Head of caudate nucleus (tissue), 42 donors: ENCODE measurements around the gene RHBDL1.

Source experiments
- DNase-seq, 42 donors: peaks; one replicate each; pipeline versions ENCODE4 v3.0.0 to v3.0.0-alpha.2; 2020 to 2021; ENCODE audit warnings: mixed read lengths in 7 of 42
- intact Hi-C: fragments of 100-400 bp; cut with DNase I; formaldehyde crosslinking; loops from one replicate; pipeline ENCODE4 v1.15.0; 2022

Gene RHBDL1

DNA sequence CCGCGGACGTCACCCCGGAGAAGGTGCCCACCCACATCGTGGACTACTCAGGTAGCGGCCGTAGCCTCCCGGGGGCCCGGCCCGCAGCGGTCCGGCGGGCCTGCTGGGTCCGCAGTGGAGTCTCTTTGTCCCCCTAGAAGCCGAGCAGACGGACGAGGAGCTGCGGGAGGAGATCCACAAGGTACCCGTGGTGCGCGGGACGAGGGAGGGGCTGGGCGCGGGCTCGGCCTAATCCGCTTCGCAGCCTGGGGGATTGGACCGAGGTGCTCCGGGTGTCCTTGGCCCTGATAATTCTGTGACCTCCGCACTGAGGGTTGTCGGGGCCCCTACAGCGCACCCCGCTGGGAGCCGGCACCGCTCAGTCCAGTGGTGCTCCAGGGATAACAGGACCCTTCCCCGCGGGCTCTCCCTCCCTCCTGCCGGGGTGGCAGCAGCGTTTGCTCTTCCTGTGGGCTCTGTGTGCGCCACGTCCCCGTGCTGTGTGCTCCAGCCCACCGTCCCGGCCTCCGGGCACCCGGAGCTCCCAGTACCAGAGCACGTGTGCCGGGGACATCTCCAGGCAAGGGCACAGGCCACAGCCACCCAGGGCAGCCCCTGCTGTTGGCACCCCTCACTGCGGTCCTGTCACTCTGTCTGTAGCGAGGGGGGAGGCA is 6.8 kb upstream of the RHBDL1 start:
- DNase-seq = no peak
- intact Hi-C loops = no loop called here

DNA sequence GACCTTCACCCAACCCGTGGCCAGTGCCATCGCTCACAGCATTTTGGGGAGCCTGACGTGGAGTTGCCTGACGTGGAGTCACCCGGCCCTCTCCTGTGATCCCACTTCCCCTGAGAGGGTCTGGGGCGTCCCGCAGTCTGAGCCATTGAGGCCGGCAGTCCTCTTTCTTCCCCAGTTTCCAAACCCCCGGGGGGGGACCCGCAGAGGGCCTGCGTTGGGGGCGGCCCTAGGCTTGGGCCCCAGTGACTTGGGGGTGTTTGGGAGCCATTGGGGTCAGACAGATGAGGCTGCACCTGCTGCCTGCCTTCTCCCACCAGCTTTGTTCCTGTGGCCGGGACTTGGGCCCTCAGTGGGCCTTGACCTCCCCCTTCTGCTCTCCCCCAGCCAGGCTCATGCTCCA is 5.8 kb upstream of the RHBDL1 start:
- DNase-seq = no peak
- intact Hi-C loops = no loop called here

DNA sequence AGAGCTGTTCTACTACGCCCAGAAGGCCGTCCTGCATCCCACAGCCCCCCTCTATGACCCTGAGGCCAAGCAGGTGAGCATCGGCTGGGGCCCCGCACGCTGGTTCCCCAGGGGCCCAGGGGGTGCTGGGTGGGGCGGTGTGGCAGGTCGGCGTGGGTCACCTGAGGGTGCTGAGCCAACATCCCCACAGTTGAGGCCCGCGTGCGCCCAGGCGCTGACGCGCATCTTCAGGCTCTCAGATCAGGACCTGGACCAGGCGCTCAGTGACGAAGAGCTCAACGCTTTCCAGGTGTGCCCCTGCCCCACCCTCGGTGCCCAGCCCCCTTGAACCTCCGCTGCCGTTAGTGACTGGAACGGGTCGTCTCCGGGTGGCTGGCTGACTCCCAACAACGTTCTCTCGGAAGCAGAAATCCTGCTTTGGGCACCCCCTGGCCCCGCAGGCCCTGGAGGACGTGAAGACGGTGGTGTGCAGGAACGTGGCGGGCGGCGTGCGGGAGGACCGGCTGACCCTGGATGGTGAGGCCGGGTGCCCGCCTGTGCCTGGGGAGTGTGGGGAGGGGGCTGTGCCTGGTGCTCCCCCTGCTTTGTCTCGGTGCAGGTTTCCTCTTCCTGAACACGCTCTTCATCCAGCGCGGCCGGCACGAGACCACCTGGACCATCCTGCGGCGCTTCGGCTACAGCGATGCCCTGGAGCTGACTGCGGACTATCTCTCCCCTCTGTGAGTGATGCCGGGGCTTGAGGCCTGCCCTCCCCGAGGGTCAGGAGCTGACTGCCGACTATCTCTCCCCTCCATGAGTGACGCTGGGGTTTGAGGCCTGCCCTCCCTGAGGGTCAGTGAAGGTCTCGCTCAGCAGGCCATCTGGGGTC is 4.8 kb upstream of the RHBDL1 start:
- intact Hi-C loops = no loop called here
- DNase-seq = no peak

DNA sequence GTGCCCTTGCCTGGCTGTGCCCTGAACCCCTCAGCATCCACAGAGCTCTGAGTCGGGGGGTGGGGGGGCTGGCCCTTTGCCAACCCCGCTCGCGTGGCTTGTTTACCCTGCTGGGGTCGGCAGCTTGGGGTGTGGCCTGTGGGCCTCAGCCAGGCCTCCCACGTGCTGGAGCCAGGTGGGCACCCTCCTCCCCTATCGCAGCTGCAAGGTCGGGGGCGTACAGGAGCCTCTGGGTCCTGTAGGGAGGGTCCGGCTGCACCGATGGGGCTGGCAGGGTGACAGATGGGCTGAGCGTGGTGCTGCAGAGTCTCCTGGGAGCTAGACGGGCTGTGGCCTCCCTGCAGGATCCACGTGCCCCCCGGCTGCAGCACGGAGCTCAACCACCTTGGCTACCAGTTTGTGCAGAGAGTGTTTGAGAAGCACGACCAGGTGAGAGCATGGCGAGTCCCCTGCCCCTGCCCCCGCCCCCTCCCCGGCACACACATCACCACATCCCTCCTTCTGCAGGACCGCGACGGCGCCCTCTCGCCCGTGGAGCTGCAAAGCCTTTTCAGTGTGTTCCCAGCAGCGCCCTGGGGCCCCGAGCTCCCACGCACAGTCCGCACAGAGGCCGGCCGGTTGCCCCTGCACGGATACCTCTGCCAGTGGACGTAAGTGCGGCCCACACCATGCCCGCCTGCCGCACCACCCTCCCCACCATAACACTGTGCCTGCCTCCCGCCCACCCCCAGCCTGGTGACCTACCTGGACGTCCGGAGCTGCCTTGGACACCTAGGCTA is 3.9 kb upstream of the RHBDL1 start:
- intact Hi-C loops = no loop called here
- no peak for DNase-seq

DNA sequence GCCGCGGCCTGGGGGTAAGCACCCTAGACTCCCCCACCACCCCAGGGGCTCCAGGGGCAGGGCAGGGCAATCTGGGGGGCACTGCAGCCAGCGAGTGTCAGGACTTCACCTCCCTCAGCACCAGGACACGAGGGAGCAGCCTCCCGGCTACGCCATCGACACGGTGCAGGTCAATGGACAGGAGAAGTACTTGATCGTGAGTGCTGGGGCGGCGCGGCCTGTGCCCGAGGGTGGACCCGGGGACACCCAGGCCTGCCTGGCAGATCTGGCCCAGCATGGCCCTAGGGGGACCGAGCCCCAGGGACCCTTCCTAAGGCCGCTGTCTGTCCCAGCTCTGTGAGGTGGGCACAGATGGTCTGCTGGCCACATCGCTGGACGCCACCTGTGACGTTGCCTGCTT is 3.1 kb upstream of the RHBDL1 start:
- DNase-seq = no peak
- intact Hi-C loops = no loop called here

DNA sequence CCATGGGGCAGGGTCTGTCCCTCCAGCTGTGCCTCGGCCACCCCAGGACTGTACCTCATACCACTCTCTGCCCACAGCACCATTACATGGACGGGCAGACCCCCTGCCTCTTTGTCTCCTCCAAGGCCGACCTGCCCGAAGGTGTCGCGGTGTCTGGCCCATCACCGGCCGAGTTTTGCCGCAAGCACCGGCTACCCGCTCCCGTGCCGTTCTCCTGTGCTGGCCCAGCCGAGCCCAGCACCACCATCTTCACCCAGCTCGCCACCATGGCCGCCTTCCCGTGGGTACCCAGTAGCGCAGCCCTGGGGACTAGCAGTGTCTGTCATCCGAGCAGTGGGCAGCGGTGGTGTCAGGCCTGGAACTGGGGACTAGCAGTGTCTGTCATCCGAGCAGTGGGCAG is 2.6 kb upstream of the RHBDL1 start:
- intact Hi-C loops = no loop called here
- no peak for DNase-seq

DNA sequence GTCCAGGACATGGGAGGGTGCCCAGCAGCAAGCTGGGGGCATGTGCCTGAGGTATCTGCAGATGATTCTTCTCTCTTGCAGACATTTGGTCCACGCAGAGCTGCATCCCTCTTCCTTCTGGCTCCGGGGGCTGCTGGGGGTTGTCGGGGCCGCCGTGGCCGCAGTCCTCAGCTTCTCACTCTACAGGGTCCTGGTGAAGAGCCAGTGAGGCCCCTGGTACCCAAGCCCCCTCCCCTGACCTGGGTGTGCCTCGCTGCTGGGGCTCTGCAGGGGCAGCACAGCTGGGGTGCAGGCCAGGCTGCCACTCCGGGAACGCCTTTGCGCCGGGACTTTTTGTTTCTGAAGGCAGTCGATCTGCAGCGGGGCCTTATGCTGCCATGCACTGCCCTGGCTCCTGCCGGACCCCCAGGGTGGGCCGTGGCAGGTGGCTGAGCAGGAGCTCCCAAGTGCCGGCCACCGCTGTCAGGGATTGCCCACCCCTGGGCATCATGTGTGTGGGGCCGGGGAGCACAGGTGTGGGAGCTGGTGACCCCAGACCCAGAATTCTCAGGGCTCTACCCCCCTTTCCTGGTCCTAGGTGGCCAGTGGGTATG is 2.0 kb upstream of the RHBDL1 start:
- intact Hi-C loops = no loop called here

DNA sequence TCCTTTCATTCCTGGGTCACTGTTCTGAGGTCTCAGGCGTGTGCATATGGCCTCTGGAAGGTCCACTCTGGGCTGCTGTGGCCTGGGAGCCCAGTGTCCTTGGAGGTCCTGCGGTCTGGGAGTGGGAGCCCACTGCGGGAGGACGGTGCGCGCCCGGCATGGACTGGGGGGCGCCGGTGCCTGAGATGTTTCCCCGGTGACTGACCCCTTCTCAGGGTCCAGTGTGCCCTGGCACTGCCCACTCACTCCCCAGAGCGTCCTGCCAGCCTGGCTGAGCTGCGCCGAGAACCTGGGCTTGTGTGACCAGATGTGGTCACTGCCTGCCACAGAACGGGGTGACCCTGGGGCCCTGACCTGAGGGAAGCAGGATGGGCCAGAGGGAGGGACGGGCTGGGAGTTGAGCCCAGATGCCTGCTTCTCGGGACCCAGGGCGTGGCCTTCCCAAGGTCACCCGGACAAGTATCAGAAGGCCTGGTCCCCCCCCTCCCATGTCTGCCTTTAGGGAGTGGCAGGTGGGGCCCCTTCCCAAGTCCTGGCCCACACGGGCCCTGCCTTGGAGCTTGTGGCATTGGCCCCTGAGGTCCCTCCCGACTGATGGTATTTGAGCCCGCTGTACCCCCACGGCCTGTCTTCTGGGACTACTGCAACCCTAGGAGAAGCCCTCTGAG is 1.1 kb upstream of the RHBDL1 start:
- intact Hi-C loops = no loop called here
- DNase-seq = no peak

More for the DNA sequence above, 2.0 kb upstream of the RHBDL1 start:
- DNase-seq = no peak

DNA sequence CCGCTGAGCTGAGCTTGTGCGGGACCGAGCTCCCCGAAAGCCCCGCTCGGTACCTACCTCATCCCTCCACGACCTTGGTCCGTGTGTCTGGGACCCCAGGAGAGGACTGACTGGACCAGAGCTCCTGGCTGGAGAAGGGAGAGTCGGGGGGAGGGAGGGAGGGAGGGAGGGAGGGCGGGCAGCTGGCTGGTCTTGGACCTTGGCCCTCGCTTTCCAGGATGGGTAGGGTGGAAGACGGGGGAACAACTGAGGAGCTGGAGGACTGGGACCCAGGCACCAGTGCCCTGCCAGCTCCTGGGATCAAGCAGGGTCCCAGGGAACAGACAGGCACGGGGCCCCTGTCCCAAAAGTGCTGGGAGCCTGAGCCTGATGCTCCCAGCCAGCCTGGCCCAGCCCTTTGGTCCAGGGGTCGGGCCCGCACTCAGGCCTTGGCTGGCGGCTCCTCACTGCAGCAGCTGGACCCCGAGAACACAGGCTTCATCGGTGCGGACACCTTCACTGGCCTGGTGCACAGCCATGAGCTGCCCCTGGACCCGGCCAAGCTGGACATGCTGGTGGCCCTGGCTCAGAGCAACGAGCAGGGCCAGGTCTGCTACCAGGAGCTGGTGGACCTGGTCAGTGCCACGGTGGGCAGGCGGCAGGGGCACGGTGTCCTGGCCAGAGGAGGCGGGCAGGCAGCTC is 553 bp downstream of the RHBDL1 start:
- intact Hi-C loops = no loop called here
- no peak for DNase-seq

DNA sequence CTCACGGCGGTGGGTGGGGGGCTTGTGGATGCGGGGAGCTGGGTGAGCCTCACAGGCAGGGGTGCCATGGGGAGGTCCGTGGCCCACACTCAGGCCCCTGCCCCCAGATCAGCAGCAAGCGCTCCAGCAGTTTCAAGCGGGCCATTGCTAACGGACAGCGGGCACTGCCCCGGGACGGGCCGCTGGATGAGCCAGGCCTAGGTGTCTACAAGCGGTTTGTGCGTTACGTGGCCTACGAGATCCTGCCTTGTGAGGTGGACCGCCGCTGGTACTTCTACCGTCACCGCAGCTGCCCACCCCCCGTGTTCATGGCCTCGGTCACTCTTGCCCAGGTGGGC is 1.1 kb downstream of the RHBDL1 start:
- DNase-seq = no peak
- intact Hi-C loops = no loop called here

DNA sequence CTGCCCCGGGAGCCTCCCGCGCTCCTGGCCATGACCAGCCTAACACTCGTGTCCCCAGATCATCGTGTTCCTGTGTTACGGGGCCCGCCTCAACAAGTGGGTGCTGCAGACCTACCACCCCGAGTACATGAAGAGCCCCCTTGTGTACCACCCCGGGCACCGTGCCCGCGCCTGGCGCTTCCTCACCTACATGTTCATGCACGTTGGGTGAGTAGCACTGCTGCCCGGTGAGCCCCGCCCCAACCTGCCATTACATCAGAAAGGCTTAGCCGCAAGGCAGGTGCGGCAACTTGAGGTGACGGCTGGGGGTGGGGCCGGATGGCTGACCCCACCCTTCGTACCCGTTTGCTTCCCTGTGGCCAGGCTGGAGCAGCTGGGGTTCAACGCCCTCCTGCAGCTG is 1.4 kb downstream of the RHBDL1 start:
- no peak for DNase-seq
- intact Hi-C loops = no loop called here

DNA sequence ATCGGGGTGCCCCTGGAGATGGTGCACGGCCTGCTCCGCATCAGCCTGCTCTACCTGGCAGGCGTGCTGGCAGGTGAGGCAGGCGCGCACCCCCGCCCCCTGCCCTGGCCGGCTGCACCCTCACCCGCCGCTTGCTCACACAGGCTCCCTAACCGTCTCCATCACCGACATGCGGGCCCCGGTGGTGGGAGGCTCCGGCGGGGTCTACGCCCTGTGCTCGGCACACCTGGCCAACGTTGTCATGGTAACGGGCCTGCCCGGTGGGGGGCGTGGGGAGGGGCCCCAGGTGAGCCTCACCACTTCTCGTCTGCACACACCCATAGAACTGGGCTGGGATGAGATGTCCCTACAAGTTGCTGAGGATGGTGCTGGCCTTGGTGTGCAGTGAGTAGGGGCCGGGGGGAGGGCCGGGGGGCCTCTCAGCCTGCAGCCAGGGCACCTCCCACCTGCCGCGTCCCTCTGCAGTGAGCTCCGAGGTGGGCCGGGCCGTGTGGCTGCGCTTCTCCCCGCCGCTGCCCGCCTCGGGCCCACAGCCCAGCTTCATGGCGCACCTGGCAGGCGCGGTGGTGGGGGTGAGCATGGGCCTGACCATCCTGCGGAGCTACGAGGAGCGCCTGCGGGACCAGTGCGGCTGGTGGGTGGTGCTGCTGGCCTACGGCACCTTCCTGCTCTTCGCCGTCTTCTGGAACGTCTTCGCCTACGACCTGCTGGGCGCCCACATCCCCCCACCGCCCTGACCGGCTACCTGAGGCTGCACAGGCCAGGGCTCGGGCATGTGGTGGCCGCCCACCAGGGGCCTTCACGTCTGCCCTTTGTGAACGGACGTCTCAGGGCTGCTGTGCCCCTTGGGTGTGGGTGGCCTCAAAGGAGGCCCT is 2.1 kb downstream of the RHBDL1 start:
- DNase-seq = no peak
- intact Hi-C loops = no loop called here

DNA sequence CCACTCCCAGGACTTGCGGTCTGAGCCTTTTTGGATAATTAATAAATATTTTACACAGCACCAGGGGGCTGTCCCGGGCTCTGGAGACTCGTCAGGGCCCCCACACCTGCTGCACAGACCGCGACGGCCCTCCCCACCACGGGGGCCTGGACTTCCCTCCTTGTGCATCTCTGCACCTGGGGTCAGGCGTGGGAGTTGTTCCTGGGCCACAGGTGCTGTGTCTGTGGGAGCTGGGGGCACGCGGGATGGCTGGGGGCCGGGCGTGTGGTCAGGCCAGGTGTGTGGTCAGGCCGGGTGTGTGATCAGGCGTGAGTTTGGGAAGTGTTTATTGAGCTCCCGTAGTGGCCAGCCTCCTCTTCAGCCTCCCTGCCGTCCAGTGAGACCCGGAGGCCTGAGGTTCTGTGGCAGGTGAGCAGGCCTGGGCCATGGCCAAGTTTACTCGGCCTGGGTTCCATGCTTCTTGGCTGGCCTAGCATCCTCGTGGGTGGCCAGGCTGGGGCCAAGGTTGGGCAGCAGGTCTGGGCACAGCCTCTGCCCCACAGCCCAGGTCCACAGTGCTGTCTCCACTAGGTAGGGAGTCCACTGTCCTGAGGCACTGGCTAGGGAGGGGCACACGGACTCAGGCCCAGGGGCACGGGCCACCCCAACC is 2.9 kb downstream of the RHBDL1 start:
- intact Hi-C loops = no loop called here
- DNase-seq = no peak

DNA sequence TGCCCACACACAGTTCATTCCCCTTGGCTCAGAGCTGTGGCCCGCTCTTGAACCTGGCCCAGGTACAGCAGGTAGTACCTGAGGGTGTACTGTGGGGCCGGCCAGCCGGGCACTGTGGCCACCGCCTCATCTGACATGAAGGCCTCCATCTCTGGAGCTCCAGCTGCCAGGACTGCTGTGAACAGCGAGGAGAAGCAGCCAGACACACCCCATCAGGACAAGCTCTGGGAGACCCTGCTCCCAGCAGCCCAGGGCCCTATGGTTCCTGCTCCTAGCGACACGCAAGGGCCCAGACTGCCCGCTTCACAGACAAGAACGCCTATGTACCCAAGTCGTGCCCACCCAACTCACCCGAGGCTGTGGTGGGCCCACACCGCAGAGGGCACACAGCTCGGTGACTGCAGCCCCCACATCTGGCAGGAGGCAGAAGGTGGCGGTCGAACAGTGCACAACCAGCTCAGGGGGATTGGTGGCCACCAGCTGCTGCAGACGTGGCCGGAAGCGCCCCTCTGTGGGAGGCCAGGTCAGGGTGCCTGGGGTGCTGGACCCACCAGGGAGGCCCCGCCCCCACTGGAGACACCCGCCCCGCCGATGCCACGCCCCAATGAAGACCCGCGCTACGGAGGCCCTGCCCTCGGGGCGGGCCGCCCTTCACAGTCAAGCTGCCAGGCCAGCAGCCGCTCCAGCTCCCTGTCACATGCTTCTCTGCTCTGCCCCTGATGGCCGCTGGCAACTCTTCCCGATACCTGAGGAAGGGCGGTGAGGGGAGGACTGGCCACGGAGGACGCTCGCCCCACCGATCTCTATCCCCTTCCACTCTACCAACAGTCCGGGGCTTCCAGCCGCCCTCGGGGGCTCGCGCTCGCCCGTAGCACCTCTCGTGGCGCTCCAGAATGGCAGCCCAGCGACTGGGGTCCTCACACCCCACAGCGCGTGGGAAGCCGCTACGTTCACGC is 3.7 kb downstream of the RHBDL1 start:
- peak in 39 of 42 donors; percentile 39 to 81 (median 60) for DNase-seq
- intact Hi-C loops = no loop called here

DNA sequence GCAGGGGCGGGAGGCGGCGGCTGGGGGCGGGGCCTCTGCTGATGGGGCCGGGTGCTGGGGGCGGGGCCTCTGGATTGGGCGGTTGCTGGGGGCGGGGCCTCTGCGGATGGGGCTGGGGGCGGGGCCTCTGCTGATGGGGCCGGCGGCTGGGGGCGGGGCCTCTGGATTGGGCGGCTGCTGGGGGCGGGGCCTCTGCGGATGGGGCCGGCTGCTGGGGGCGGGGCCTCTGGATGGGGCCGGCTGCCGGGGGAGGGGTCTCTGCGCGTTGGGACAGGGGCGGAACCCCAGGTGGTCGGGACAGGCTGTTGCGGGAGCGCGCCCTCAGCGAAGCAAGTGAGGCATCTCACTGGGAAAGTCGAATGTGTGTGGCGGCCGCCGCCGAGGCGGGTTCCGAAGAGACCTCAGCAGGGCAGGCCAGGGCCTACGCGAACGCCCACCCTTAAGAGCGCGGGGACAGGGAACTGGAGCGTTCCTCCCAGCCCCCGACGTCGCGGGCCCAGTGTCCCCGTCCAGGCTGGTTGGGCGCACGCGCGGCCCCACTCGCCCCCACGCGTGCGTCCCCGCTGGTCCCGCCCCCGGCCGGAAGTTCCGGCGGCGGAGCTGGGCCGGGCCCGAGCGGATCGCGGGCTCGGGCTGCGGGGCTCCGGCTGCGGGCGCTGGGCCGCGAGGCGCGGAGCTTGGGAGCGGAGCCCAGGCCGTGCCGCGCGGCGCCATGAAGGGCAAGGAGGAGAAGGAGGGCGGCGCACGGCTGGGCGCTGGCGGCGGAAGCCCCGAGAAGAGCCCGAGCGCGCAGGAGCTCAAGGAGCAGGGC is 4.5 kb downstream of the RHBDL1 start, which contains the start of gene STUB1:
TSS of gene STUB1 (plus strand) at position 597 of the 811 bp plus-strand sequence. CDS start at position 713, 116 bp downstream.
- intact Hi-C loops = no loop called here
- DNase-seq = peak; percentile 57 to 96 (median 89)
